Tibial nerve (tissue), 4 donors: ENCODE results near the gene MTCL1. TPM values are rescaled to one million over a fixed set of nuclear protein-coding genes. Genes with fewer than 3 reads are reported as not detected.

ENCODE experiments used
- DNase-seq, 2 donors: peaks; one replicate each; pipeline ENCODE4 v3.0.0-alpha.2; 2019; ENCODE audit warnings: low spot score in 2 of 2
- H3K27ac ChIP-seq, 4 donors: fragments of 200-600 bp; sonication (generic) in 3 of 4; one replicate each; pipeline ENCODE4 v1.5.1; 2017 to 2019; ENCODE audit warnings: mild to moderate bottlenecking in 1 of 4
- H3K27me3 ChIP-seq, 2 donors: fragments of 200-600 bp; sonication (generic) in 1 of 2; one replicate each; pipeline versions ENCODE4 v1.5.1 to v1.6.0; 2017 to 2019
- H3K36me3 ChIP-seq, 3 donors: fragments of 200-600 bp; sonication (generic); one replicate each; pipeline ENCODE4 v1.5.1; 2018 to 2019
- H3K4me1 ChIP-seq, 4 donors: fragments of 200-600 bp; sonication (generic) in 3 of 4; one replicate each; pipeline ENCODE4 v1.5.1; 2017 to 2019
- H3K4me3 ChIP-seq, 4 donors: fragments of 200-600 bp; sonication (generic) in 3 of 4; one replicate each; pipeline ENCODE4 v1.5.1; 2017 to 2019; ENCODE audit warnings: mild to moderate bottlenecking in 1 of 4, moderate library complexity in 1 of 4
- H3K9me3 ChIP-seq, 4 donors: fragments of 200-600 bp; sonication (generic) in 3 of 4; one replicate each; pipeline ENCODE4 v1.5.1; 2017 to 2019
- EP300 ChIP-seq, 2 donors: sonication (generic); formaldehyde crosslinking; IDR thresholded peaks; one replicate each; pipeline ENCODE4 v1.6.1; 2017; ENCODE audit warnings: antibody characterized with exemption in 2 of 2, mild to moderate bottlenecking in 1 of 2
- POLR2A ChIP-seq, 2 donors: fragments of 450-650 bp; IDR thresholded peaks; one replicate each; pipeline ENCODE4 v1.6.1; 2017; ENCODE audit warnings: antibody characterized with exemption in 2 of 2, mild to moderate bottlenecking in 2 of 2, moderate library complexity in 2 of 2
- WGBS, 2 donors: methylation state at CpG; one replicate each; pipeline ENCODE4 v1.1.5; 2018; 5-methylcytosine and 5-hydroxymethylcytosine counted together
- total RNA-seq, 4 donors: library from RNA; depleted of rRNA; stranded (reverse); fragments of >200 nt; gene quantifications; one replicate each; pipeline ENCODE4 v1.1.0, GENCODE V29; 2016
- TF ChIP-seq, protein P1 (sequence below), 5 experiments: fragments of 200-600 bp in 3 of 5; fragments of 450-650 bp in 2 of 5; sonication (generic) in 3 of 5; IDR thresholded peaks; one replicate each; pipeline ENCODE4 v1.5.1; 2016 to 2019; ENCODE audit warnings: antibody characterized with exemption in 5 of 5, mild to moderate bottlenecking in 3 of 5, moderate library complexity in 2 of 5

Gene MTCL1
- total RNA-seq, 4 donors from 2014 or later = 4.6 to 18.3 (median 5.3) TPM

DNA sequence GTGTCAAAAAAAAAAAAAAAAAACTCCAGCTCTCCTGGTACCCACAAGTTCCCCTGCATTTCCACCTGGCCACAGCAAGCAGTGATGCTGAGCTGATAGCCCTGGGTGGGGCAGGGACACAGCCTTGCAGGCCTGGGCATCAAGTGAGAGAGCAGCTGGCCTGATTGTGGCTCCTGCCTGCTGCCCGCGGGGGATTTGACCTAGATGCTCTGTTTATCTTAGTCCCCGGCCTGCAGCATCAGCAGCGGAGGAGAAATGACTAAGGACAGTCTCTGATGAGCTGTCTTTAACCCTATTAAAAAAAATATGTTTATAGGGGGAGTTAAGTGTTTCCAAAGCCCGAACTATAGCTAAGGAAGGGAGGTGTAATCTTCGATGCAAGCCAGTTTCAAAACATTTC lies 102.6 kb downstream of the MTCL1 start:
- Histone ChIP-seq H3K9me3 (no peaks in the 10 kb centered on the region), H3K27ac (no peak overlapping the region), H3K36me3 (peaks cover 0 to 14% (median 0%) of the 10 kb centered on the region in 3 donors), H3K4me3 (no peak overlapping the region), H3K4me1 (no peaks in the 10 kb centered on the region), H3K27me3 (no peaks in the 10 kb centered on the region)
- WGBS, 2 donors = 73 to 81% methylated on average over 6 of the region's 6 CpGs
- no peak for DNase-seq
- no peak for TF ChIP-seq POLR2A (IDR thresholded peaks at IDR 0.05)
- TF ChIP-seq EP300 (IDR thresholded peaks at IDR 0.05) = no peak
- TF ChIP-seq, protein P1, sequence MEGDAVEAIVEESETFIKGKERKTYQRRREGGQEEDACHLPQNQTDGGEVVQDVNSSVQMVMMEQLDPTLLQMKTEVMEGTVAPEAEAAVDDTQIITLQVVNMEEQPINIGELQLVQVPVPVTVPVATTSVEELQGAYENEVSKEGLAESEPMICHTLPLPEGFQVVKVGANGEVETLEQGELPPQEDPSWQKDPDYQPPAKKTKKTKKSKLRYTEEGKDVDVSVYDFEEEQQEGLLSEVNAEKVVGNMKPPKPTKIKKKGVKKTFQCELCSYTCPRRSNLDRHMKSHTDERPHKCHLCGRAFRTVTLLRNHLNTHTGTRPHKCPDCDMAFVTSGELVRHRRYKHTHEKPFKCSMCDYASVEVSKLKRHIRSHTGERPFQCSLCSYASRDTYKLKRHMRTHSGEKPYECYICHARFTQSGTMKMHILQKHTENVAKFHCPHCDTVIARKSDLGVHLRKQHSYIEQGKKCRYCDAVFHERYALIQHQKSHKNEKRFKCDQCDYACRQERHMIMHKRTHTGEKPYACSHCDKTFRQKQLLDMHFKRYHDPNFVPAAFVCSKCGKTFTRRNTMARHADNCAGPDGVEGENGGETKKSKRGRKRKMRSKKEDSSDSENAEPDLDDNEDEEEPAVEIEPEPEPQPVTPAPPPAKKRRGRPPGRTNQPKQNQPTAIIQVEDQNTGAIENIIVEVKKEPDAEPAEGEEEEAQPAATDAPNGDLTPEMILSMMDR (IDR thresholded peaks at IDR 0.05) = no peak

DNA sequence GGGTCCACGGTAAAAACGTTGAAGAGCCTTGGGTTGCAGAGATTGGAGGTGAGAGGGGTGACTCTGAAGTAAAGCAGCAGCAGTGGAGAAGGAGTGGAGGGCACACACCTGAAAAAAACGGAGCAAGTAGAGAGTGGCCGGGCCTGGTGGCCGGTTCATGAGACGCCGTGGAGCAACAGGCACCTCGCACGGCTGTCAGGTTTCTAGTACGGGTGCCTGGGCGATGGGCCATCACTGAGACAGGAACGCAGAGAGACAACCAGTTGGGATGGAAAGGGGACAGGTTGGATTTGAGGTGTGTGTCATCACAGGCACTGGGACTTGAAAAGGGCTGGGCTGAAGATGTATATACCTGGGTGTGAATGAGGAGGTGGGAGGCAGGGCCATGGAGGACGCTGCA lies 104.2 kb downstream of the MTCL1 start:
- TF ChIP-seq EP300 (IDR thresholded peaks at IDR 0.05) = no peak
- no peak for TF ChIP-seq POLR2A (IDR thresholded peaks at IDR 0.05)
- TF ChIP-seq, protein P1 (IDR thresholded peaks at IDR 0.05) = no peak
- no peak overlapping the region for H3K27ac ChIP-seq
- H3K27me3 ChIP-seq = no peaks in the 10 kb centered on the region
- no peak for DNase-seq
- H3K9me3 ChIP-seq = no peaks in the 10 kb centered on the region
- H3K4me3 ChIP-seq = no peak overlapping the region
- H3K36me3 ChIP-seq = peaks cover 0 to 18% (median 0%) of the 10 kb centered on the region in 3 donors
- WGBS, 2 donors = 93 to 95% methylated on average over 13 of the region's 13 CpGs
- no peaks in the 10 kb centered on the region for H3K4me1 ChIP-seq

DNA sequence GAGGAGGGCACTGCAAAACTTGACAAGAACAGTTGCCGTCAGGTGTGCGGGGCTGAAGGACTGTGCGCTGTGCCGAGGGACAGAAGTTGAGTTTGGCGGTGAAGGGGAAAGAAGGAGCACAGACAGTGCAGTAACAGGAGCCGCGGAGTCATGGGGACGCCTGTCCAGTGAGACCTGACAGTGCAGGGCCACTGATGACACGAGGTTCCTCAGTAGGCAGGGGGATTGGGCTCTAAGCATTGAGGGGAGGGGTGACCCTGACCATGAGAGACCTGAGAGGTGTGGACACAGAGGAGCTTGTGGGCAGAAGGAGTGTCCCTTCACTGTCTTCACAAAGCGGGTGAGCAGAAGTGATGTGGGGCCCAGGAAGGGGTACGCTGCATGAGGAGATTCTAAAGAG lies 104.8 kb downstream of the MTCL1 start:
- 91 to 94% methylated on average over 11 of the region's 11 CpGs for WGBS, 2 donors
- DNase-seq = no peak
- no peaks in the 10 kb centered on the region for H3K27me3 ChIP-seq
- no peaks in the 10 kb centered on the region for H3K4me1 ChIP-seq
- TF ChIP-seq POLR2A (IDR thresholded peaks at IDR 0.05) = no peak
- TF ChIP-seq EP300 (IDR thresholded peaks at IDR 0.05) = no peak
- TF ChIP-seq, protein P1 (IDR thresholded peaks at IDR 0.05) = no peak
- no peak overlapping the region for H3K4me3 ChIP-seq
- H3K36me3 ChIP-seq = peaks cover 0 to 20% (median 0%) of the 10 kb centered on the region in 3 donors
- H3K9me3 ChIP-seq = no peaks in the 10 kb centered on the region
- no peak overlapping the region for H3K27ac ChIP-seq

DNA sequence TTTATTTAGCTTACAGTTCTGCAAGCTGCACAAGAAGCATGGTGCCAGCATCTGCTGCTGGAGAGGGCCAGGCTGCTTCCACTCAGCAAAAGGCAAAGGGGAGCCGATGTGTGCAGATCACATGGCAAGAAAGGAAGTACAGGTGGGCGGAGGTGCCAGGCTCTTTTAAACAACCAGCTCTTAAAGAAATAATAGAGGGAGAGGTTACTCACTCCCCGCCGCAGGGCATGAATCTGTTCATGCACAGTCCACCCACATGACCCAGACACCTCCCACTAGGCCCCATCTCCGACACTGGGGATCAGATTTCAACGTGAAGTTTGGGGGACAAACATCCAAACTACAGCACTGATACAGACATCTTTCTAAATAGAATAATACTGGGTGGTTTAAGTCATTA lies 105.8 kb downstream of the MTCL1 start:
- no peak for TF ChIP-seq EP300 (IDR thresholded peaks at IDR 0.05)
- TF ChIP-seq, protein P1 (IDR thresholded peaks at IDR 0.05) = no peak
- no peak for TF ChIP-seq POLR2A (IDR thresholded peaks at IDR 0.05)
- Histone ChIP-seq H3K9me3 (no peaks in the 10 kb centered on the region), H3K4me1 (no peaks in the 10 kb centered on the region), H3K4me3 (no peak overlapping the region), H3K27me3 (no peaks in the 10 kb centered on the region), H3K27ac (no peak overlapping the region), H3K36me3 (peaks cover 0 to 20% (median 0%) of the 10 kb centered on the region in 3 donors)
- 79 to 86% methylated on average over 6 of the region's 6 CpGs for WGBS, 2 donors
- no peak for DNase-seq

DNA sequence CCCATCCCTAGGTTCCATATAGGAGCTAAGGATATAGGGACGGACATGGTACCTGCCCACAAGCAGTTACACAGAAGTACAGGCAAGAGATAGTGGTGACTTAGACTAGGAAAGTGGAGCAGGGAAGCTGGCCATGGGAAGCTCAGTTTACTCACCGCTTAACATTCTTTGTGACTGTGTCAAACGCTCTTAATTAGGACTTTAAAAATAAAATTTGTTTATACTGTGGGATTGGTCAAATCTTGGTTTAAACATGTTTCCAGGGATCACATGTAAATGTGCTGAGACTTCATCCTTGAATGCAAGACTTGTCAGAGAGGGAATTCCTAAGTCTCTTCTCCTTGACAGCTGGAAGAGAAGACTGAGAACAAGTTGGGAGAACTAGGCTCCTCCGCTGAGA lies 107.3 kb downstream of the MTCL1 start:
- peaks cover 0 to 16% (median 0%) of the 10 kb centered on the region in 3 donors for H3K36me3 ChIP-seq
- H3K27me3 ChIP-seq = no peaks in the 10 kb centered on the region
- no peaks in the 10 kb centered on the region for H3K4me1 ChIP-seq
- no peak for TF ChIP-seq EP300 (IDR thresholded peaks at IDR 0.05)
- TF ChIP-seq POLR2A (IDR thresholded peaks at IDR 0.05) = no peak
- TF ChIP-seq, protein P1 (IDR thresholded peaks at IDR 0.05) = no peak
- no peak for DNase-seq
- H3K4me3 ChIP-seq = no peak overlapping the region
- WGBS, 2 donors = 85 to 94% methylated on average over 4 of the region's 4 CpGs
- no peaks in the 10 kb centered on the region for H3K9me3 ChIP-seq
- H3K27ac ChIP-seq = no peak overlapping the region
